BLaER1 treated with 17β-estradiol and CSF1 and Interleukin-3, amounts not matched to agents 10 nM and 100 nM (cell line): ENCODE data around the gene LGALS9B.
"Not testable (repeated sequence)": the region's sequence is repeated elsewhere in the genome, so short reads cannot be mapped to it uniquely, and the experiment has no call there.

Source experiments
- H3K27ac ChIP-seq, 11 experiments: shearing (Covaris generic); formaldehyde crosslinking; 2 replicates each; pipeline ENCODE4 v1.8.1; 2022
- H3K27me3 ChIP-seq, 11 experiments: shearing (Covaris generic); formaldehyde crosslinking; 2 replicates each; pipeline ENCODE4 v1.8.1; 2022
- H3K36me3 ChIP-seq, 11 experiments: shearing (Covaris generic); formaldehyde crosslinking; 2 replicates each; pipeline ENCODE4 v1.8.1; 2022
- H3K4me1 ChIP-seq, 10 experiments: shearing (Covaris generic); formaldehyde crosslinking; 2 replicates each; pipeline ENCODE4 v1.8.1; 2022
- H3K4me2 ChIP-seq, 11 experiments: shearing (Covaris generic); formaldehyde crosslinking; 2 replicates each; pipeline ENCODE4 v1.8.1; 2022
- H3K4me3 ChIP-seq, 10 experiments: shearing (Covaris generic); formaldehyde crosslinking; 2 replicates each; pipeline ENCODE4 v1.8.1; 2022
- H3K9ac ChIP-seq, 11 experiments: shearing (Covaris generic); formaldehyde crosslinking; 2 replicates each; pipeline ENCODE4 v1.8.1; 2022
- H3K9me3 ChIP-seq, 11 experiments: shearing (Covaris generic); formaldehyde crosslinking; replicated peaks in 1 of 11; 2 replicates each; pipeline ENCODE4 v1.8.1; 2022
- H4K20me1 ChIP-seq, 11 experiments: shearing (Covaris generic); formaldehyde crosslinking; 2 replicates each; pipeline ENCODE4 v1.8.1; 2022

Gene LGALS9B

DNA sequence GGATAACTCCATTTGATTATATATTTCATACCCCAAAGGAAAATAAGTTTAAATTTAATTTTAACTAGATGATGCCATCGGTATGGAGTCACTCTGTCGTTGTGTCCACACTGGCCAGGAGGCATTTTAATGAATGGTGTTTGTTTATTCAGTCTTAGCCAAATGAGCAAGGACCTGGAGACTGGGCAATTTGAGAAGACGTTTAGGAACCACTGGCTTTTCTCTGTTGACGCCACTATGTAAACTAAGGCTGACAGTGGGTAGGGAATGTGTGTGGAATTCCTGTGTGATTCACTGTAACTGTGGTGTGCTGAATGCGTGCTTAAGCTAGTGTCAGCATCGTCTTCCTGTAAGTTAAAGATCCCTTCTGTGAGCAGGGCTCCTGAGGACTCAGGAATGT is 17.6 kb upstream of the LGALS9B start:
- not testable (repeated sequence) for H4K20me1 ChIP-seq, H3K4me2 ChIP-seq, H3K4me3 ChIP-seq, H3K36me3 ChIP-seq, H3K9ac ChIP-seq, H3K4me1 ChIP-seq, H3K27me3 ChIP-seq, H3K9me3 ChIP-seq, H3K27ac ChIP-seq

DNA sequence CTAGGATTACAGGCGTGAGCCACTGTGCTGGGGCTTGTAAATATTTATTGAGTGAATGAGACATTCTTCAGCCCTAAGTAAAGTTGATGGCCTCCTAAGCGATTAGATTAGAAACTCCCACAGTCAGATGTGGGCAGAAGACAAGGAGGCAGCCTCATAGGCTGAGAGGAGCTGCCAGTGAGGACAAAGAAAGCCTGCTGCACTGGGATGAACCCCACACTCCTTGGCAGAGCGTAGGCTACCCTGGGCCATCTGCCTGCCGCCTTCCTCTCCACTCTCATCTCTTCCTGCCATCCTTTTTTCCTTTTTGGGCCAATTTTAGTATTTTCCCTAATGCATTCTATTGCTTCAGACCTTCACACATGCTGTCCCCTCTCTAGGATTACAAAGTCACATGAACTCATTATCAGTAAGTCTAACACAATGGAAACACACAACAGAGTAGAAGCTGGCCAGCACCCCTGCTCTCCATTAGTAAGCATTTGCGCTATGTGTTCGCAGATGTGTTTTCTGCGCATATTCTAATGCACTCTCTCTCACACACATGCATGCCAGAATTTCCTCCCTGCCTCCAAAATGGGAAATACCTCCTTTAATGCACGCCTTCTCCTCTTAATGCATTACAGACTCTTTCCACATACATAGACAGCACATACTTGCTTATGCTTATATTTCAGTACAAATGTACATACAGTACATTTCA is 12.7 kb upstream of the LGALS9B start:
- not testable (repeated sequence) for H3K27ac ChIP-seq, H3K27me3 ChIP-seq, H3K9me3 ChIP-seq, H3K36me3 ChIP-seq, H3K4me2 ChIP-seq, H3K9ac ChIP-seq, H3K4me1 ChIP-seq, H4K20me1 ChIP-seq, H3K4me3 ChIP-seq

DNA sequence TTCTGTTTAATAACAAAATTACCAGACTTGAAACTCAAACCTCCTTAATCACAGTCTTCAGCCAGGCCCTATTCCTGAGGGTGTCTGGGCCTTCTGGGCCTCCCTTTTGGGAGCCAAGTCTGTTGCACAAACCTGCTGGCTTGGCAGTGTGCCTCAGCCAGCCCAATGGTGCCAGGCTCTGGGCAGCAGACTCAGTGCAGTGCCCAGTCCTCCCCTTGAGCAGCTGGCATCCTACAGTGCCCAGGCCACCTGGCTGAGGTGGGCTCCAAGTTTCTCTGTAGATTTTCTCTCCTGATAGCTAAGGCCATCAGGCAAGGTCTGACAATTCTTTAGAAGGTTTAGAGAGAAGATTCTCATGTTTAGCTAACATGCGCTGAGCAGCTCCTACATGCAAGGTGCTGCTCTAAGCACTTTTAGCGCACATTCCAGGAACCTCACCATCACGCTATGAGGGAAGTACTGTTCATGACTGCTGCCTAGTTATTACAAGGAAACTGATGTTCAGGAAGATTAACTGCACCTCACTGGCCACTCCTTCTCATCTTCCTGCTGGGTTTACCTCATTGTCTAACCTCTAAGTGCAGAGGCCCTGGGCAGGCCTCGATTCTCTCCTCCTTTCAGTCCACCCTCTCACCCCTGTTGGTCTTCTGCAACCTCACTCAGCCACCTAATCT is 10.2 kb upstream of the LGALS9B start:
- H3K4me2 ChIP-seq, H3K4me3 ChIP-seq, H3K36me3 ChIP-seq, H3K27ac ChIP-seq, H3K9me3 ChIP-seq, H3K4me1 ChIP-seq, H3K9ac ChIP-seq, H4K20me1 ChIP-seq, H3K27me3 ChIP-seq: not testable (repeated sequence)

DNA sequence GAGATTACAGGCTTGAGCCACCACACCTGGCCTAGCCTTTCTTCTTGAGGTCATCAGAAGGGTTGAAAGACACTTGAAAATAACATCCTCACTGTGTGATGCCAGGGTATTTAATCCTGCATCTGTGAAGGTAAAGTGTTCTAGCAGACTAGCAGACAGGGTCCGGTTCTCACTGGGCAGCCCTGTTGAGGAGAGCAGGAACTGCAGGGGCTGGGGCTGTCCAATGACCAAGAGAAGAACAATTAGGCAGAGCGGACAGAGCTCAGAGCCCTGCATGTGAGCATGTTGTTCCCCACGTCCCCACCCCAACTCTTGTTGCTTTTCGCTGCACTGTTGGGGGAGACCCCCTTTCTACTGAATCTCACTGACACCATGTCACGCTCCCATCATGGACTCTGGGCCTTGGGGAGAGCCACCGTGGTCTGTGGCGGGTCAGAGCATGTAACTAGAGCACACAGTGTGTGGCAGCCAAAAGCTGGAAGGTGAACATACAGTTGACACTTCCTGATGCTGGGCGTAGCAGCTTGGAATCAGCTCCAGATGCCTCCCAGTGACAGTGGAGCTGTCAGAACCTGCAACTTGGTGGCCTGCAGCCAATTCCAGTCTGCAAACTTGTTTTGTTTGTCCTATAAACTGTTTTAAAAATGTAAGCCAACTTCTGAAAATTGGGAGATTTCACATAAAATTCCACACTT is 7.9 kb upstream of the LGALS9B start:
- H3K4me3 ChIP-seq, H3K4me2 ChIP-seq, H3K27me3 ChIP-seq, H4K20me1 ChIP-seq, H3K36me3 ChIP-seq, H3K4me1 ChIP-seq, H3K27ac ChIP-seq, H3K9ac ChIP-seq, H3K9me3 ChIP-seq: not testable (repeated sequence)

DNA sequence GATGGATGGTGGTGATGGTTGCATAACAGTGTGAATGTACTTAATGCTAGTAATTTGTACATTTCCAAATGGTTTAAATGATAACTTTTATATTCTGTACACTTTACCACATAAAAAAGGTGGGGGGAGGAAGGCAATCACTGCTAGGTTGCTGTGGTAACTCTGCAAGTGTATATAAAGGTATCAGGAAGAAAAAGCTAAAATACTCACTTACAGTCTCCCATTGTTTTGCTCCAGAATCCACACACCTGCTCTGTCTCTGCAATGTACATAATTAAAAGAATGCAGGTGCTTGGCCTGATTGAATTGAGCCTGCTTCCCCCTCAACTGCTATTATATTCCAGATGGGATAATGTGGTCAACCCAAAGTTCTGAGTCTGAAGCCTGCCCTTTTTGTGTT is 6.7 kb upstream of the LGALS9B start:
- not testable (repeated sequence) for H3K4me3 ChIP-seq, H3K4me1 ChIP-seq, H4K20me1 ChIP-seq, H3K9ac ChIP-seq, H3K4me2 ChIP-seq, H3K9me3 ChIP-seq, H3K27me3 ChIP-seq, H3K36me3 ChIP-seq, H3K27ac ChIP-seq

DNA sequence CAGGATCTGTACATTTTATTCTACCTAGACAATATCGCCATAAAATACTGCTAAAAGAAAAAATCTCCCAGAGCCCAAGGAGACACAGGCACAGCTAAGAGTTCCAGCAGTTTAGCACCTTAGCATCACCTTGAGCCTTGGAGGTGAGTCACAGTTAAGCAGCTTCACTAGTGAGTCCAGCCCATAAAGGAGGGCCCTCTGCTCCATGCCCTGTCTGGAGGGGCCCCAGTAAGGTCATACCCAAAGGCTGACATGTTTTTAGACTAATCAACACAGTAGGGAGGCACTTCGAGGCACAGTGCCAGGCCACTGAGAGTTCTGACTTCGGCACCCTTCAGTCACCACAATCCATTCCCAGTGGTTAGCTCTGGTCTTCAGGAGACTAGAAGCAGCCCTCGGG is 2.6 kb upstream of the LGALS9B start:
- not testable (repeated sequence) for H3K36me3 ChIP-seq, H3K27ac ChIP-seq, H3K4me3 ChIP-seq, H3K9ac ChIP-seq, H3K4me2 ChIP-seq, H3K27me3 ChIP-seq, H3K4me1 ChIP-seq, H4K20me1 ChIP-seq, H3K9me3 ChIP-seq

DNA sequence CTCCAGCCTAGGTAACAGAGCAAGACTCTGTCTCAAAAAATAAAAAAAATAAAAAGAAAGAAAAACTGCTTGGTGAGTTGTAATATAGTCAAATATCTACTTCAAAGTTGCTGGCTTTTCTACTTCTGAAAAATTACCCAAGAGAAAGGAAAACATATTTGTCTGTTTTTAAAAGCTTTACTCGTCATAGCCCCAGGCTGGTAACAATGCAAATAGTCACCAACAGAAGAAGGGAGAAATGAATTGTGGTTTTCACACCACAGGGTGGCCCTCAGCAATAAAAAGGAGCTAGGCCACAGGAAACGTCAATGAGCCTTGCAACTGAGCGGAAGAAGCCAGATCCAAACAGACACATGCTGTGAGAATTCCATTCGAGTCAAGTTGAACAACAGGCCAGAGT is 1.8 kb upstream of the LGALS9B start:
- H3K27ac ChIP-seq, H4K20me1 ChIP-seq, H3K27me3 ChIP-seq, H3K9ac ChIP-seq, H3K36me3 ChIP-seq, H3K4me1 ChIP-seq, H3K4me2 ChIP-seq, H3K9me3 ChIP-seq, H3K4me3 ChIP-seq: not testable (repeated sequence)

DNA sequence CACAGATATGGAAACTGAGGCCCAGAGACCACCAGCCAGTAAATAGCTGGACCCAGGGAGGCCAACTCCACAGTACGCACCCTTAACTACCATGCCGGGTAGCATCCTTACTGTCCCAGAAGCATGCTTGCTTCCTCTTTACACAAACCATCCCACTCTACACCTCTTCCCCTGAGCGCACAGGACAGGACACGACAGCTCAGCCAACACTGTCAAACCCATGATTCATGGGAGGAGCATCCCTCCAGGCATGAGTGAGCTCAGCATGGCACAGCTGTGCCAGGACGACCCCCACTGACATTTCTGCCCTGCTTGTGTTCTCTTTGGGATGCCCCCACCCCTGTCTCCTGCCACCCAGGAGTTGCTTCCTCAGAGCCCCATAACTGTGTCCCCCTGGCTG is 340 bp downstream of the LGALS9B start:
- not testable (repeated sequence) for H3K9me3 ChIP-seq, H3K36me3 ChIP-seq, H3K4me1 ChIP-seq, H3K4me3 ChIP-seq, H3K4me2 ChIP-seq, H3K27me3 ChIP-seq, H3K27ac ChIP-seq, H4K20me1 ChIP-seq, H3K9ac ChIP-seq

DNA sequence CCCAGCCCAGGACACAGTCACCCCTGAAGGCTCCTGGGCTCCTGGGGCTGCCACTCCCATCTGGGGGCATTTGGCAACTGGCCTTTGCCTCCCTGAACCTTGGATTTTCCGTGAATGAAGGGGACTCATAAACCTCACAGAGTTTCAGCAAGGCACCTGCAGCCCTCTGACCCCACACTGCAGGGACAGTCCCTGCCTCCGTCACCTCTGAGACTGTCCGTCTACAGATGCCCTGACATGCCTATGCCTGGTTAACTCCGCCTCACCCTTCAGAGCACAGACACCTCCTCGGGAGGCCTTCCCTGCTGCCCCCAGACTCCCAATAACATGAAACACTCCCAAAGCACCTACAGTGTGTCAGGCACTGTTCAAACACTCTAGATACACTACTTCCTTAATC is 786 bp downstream of the LGALS9B start:
- not testable (repeated sequence) for H3K4me2 ChIP-seq, H3K27ac ChIP-seq, H3K4me1 ChIP-seq, H3K36me3 ChIP-seq, H3K9me3 ChIP-seq, H3K4me3 ChIP-seq, H3K9ac ChIP-seq, H4K20me1 ChIP-seq, H3K27me3 ChIP-seq

DNA sequence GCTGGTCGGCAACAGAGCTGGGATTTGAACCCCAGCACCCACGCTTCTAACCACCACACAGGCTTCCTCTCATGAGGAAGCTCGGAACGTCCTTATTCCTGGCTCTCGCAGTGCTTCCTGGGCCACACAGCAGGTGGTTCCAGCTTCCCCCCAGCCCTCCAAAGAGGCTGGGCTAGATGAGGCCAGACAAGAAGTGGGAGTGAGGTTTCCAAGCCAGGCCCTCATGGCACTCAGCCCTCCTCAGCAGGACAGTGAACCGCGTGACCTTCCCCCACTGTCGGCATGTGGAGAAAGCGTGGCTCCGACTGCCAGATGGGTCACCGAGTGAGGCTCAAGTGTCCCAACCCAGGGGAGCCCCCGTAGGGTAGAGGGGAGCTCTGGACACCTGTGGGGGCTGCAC is 1.8 kb downstream of the LGALS9B start:
- H3K4me1 ChIP-seq, H3K9me3 ChIP-seq, H4K20me1 ChIP-seq, H3K4me2 ChIP-seq, H3K36me3 ChIP-seq, H3K9ac ChIP-seq, H3K4me3 ChIP-seq, H3K27ac ChIP-seq, H3K27me3 ChIP-seq: not testable (repeated sequence)

DNA sequence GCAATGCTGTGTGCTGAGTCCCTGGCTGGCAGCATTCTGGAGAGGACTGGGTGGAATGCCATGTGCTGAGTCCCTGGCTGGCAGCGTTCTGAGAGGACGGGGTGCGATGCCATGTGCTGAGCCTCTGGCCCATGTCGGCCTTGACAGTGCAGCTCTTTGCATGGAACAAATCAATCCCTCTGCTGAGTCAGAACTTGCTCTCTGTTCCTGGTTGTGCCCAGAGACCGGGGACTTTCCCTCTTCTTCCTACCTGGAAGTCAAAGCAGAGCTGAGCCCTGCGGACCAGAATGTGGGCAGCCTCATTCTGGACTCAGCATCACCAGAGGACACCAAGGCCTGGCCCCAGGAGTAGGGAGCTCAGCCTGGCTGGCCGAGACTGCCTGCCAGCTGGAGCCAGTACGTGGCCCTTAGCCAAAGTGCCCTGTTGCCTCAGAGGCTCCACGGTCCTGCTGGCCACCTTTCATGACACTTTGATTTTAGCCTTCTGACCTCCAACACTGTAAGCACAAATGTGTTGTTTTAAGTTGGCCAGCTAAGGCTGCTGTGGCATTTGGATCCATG is 2.4 kb downstream of the LGALS9B start:
- not testable (repeated sequence) for H4K20me1 ChIP-seq, H3K4me3 ChIP-seq, H3K27me3 ChIP-seq, H3K9ac ChIP-seq, H3K9me3 ChIP-seq, H3K4me1 ChIP-seq, H3K4me2 ChIP-seq, H3K36me3 ChIP-seq, H3K27ac ChIP-seq

DNA sequence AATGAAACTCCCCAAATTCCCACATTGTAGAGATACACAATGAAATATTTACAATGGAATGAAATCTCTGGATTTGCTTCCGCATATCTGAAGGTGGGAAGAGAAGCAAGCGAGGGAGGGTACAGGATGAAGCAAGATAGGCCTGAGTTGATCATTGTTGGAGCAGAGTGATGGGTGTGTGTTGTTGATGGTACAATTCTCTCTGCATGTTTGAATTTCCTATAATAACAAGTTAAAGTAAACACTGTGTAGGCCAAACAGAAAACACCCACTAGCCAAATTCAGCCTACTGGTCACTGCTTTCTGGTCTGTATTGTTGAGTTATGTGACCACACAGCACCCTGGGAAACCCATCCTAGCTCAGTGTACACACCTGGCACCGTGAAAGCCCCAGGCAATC is 5.2 kb downstream of the LGALS9B start:
- H3K4me2 ChIP-seq, H3K4me3 ChIP-seq, H3K9ac ChIP-seq, H3K9me3 ChIP-seq, H3K27ac ChIP-seq, H3K36me3 ChIP-seq, H4K20me1 ChIP-seq, H3K4me1 ChIP-seq, H3K27me3 ChIP-seq: not testable (repeated sequence)

DNA sequence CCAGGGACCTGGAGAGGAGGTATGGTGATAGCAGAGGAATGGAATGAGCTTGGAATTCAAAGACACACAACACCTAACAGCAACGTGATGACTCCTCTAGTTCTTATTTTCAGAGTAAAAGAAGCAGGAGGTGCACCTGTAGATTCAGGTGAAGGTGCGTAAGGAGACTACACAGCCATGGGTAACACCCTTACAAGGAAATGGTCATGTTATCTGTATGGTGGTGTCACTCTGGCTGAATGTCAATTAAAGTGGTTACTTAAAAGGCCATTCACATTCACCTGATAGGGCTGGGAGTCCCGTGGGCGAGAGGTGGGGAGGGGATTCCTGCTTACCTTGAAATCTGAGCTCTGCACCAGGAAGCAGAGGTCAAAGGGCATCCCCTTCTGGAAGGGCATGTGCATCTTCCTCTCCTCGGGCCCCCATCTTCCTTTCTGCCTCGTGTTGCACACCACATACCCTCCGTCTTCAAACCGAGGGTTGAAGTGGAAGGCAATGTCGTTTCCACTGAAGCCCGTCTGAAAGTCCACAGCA is 9.4 kb downstream of the LGALS9B start:
- H3K4me3 ChIP-seq, H3K36me3 ChIP-seq, H3K4me2 ChIP-seq, H3K27me3 ChIP-seq, H3K9ac ChIP-seq, H3K27ac ChIP-seq, H4K20me1 ChIP-seq, H3K9me3 ChIP-seq, H3K4me1 ChIP-seq: not testable (repeated sequence)

DNA sequence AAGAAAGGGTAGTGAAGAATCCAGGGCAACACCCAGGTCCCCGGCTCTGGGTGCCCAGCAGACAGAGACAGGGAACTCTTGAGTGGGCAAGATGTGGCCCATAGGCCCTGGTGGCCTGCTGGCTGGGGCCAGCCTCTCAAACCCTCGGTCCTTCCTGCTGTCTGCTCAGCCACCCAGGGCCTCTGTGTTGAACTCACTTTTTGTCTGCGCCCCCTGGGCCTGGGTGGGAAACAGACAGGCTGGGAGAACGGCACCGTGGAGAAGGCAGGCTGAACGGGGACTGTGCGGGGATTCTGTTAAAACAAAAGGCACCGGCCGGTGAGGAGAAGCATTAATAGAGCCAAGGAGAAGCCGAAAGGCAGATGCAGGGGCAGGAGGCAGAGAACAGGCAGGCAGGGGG is 12.2 kb downstream of the LGALS9B start:
- H3K9ac ChIP-seq, H3K36me3 ChIP-seq, H3K27ac ChIP-seq, H4K20me1 ChIP-seq, H3K4me3 ChIP-seq, H3K27me3 ChIP-seq, H3K4me1 ChIP-seq, H3K9me3 ChIP-seq, H3K4me2 ChIP-seq: not testable (repeated sequence)
